ENCODE results near the gene LRRC8C.
A peak's percentile ranks its signal among the peaks of the same experiment; 100 is the strongest.
"Not testable (repeated sequence)": the region's sequence is repeated elsewhere in the genome, so short reads cannot be mapped to it uniquely, and the experiment has no call there.

Gene LRRC8C

DNA sequence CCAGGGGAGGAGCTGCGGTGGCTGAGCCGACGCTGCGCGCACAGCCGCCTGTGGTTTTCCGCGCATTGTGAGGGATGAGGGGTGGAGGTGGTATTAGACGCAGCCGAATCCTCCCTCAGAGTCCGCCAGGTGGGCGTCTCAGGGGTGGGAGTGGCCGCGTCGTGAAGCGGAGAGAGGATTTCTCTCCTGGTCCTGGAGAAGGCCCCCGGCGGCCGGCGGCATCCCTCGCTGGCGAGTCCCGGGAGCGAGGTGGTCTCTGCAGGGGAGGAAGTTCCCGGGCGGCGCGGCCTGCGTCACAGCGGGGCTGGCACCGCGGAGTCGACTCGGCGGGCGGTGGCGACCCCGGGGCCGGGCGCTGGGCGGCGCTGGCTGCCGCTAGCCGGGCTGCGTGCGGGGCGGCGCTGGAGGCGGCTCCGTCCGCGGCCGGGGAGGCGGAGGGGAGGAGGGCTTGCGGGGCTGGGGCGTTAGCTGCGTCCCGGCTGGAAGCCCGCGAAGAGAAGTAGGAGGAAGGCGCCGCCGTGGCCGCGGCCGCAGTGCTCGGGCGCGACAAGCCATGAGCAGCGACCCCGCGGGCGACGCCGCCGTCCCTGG is at the start of gene LRRC8C:
LRRC8C (plus strand) TSS at position 464 of the 591 bp plus-strand sequence. CDS start 53,354 bp downstream, outside the sequence.
- peak; percentile 36 to 92 (median 78) for DNase-seq

DNA sequence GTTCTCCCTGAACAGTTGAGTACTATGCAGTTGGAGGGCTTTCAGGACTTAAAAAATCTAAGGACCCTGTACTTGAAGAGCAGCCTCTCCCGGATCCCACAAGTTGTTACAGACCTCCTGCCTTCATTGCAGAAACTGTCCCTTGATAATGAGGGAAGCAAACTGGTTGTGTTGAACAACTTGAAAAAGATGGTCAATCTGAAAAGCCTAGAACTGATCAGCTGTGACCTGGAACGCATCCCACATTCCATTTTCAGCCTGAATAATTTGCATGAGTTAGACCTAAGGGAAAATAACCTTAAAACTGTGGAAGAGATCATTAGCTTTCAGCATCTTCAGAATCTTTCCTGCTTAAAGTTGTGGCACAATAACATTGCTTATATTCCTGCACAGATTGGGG is 48.7 kb upstream of the LRRC8C start:
- no peak for DNase-seq

GRCh38 chr1:89584781-89585180 is 48.1 kb upstream of the LRRC8C start:
- DNase-seq: no peak

DNA sequence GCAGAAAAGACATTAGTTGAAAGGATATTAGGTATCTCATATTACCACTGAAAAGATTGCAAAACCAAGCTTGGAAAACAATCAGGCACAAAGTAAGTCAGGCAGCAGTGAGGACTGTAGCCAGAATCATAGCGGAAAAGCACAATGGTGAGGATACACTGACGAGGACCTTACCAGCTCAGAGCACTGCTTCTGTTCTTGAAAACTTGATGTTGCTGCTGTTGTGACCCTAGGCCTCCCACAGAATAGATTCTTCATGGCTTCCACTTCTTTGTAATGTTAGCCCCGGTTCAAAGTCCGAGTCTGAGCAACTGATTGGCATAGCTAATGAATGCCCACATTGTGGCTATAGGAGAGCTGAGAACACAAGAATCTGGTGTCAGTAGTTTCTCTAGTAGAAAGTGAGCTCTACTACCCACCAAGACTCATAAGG is 45.2 kb upstream of the LRRC8C start:
- peak in 1 of 58 donors; percentile 15 for DNase-seq

DNA sequence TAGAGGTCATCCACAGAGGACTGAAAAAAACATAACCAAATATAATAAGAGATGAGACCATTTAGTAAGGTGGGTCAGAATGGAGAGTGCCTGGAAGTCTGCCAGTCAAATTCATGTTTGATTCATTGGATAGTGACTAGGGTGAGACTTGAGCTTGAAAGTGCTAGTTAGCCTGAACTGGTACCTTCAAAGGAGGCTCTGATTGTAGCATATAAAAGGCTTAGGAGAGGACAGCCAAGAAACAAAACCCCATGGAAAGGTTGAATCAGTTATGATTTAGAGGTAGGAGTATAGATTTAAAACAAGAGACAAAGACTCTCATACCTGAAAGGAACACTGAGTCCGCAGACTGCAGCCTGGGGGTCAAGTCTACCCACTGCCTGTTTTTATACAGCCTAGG is 44.4 kb upstream of the LRRC8C start:
- DNase-seq: no peak

DNA sequence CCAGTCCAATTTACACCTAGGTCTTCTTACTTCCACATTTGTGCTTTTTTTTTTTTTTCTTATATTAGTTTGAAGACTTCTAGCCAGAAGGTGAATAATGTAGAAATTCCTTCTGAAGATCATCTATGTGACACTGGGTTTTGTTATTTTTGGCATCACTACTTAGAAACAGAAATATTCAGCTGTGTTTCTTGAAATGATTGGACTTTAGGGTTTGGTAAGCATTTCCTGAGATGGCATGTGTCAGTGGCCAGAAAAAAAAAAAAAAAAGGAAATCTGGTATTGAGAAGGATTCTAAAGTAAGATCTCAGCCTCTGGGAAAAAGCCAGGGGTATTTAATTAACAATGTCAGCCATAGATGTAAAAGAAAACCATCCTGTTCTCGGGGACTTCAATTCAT is 43.4 kb upstream of the LRRC8C start:
- no peak for DNase-seq

- no peak for DNase-seq
Observed at GRCh38 chr1:89590341-89591080, 42.4 kb upstream of the LRRC8C start.

DNA sequence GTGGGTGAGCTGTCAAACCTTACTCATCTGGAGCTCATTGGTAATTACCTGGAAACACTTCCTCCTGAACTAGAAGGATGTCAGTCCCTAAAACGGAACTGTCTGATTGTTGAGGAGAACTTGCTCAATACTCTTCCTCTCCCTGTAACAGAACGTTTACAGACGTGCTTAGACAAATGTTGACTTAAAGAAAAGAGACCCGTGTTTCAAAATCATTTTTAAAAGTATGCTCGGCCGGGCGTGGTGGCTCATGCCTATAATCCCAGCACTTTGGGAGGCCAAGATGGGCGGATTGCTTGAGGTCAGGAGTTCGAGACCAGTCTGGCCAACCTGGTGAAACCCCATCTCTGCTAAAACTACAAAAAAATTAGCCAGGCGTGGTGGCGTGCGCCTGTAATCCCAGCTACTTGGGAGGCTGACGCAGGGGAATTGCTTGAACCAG is 40.0 kb upstream of the LRRC8C start:
- DNase-seq: not testable (repeated sequence)

DNA sequence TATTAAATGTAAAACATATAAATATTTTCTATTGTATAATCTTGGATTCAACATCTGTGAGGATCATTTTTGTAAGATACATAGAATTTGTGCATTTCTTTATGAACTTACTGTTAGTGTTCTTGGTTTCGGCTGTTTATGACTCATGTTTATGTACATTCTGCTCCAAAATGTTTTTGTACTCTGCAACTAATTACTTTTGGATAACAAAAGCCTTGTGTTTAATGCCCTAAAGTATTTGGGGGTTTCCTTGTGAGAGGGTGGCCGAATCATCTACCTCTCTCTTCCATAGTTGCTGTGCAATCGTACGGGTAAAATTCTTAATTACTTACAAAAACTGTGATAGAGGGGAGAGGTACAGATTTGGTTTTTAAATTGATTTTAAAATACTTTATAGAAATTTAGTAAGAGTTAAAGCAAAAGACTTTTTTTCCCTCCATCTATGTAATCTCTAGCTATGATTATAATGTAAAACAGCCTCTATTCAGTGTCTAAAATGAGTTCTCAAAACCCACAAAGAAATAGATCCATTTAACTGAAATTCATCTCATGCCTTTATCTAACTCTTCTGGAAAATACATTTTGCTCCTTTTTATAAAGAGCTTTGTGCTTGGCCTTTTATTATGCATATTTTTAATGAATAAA is 38.7 kb upstream of the LRRC8C start:
- no peak for DNase-seq

DNA sequence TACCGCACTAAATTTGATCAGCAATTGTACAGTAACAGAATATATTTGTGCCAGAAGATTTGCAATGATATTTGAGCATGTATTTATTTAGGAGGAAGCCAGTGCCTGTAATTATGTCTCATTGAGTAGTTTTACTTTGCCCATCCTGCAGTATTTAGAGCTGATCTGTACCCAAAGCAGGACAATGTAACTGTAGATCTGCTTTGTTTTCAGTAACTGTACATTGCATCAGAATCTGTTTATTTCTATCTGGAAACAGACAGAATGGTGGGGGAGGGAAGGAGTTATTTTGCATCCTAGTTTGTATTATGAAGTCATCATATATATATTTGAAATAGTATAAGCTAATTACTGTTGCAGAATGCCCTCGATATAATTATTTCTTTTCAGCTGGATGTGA is 36.2 kb upstream of the LRRC8C start:
- no peak for DNase-seq

- peak in 2 of 58 donors; percentile 44 to 47 for DNase-seq
Observed at GRCh38 chr1:89598450-89599331, 34.2 kb upstream of the LRRC8C start.

GRCh38 chr1:89599332-89599630 is 33.6 kb upstream of the LRRC8C start:
- no peak for DNase-seq

DNA sequence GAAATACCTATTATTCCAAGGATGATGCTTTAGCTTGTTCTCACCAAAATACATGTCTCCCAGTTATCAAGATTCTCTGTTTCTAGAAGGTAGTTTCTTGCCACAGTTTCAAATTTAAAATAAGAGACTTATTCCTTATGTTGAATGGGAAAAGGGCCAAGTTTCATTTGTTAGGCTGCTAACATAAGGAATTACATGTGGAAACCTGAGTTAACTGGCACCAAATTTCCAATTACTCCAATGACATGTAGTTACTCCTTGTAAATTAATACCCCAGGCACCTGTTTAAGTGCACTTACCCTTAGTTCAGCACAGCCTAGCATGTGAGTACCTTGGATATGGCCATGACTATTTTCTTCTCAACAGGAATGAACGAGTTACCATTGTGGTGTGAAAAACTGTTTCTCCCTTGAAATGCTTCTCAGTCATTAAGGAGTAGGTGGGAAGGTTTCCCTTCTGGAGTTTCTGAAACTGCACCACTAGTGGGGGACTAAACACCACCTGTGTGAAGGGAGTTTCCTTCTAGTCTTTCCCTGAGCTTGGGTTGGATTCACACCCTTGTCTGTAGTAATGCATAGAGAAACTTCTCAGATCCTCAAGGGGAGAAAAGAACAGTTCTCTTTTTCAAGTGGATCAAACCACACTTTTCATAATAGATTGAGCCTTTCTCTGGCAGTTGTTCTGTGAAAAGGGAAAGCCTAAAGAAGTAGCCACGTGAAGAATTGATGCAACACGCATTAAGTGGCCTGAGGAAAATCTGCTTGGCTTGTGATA is 32.3 kb upstream of the LRRC8C start:
- no peak for DNase-seq

- no peak for DNase-seq
Observed at GRCh38 chr1:89602871-89603404, 30.0 kb upstream of the LRRC8C start.

DNA sequence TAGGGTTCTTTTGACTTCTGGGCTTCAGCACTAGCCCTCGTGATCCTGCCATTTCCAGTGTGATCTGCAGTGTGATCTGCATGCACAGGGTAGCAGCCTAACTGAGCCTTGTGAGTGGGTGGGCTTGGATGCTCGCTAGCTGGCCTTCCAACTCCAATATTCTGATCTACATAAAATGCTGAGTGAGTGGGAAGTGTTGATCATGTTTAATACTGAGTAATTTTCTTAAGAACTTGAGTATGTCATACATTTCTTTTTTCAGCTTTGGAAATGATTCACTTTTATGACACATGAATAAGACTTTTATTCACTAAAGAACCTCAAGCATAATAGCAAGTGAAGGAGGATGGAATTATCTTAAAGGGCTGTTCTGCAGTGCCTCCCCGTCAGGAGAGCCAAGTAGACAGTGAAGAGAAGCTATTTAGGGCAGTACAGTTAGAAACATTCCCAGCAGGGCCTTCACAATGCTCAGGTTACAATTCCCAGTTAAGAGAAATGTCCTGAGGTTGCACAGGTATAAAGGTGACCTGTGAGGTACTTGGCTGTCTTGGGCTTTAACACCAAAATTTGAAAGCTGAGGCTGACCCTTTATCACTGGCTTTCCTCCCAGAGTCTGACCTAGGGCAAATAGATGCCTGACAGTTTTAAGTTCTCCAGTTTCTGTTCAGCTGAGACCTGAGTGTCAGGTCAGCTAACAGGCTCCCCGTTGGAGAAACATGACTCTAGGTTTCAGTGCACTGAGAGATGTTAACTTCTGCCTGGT is 29.1 kb upstream of the LRRC8C start:
- no peak for DNase-seq

GRCh38 chr1:89604414-89604735 is 28.5 kb upstream of the LRRC8C start:
- no peak for DNase-seq

DNA sequence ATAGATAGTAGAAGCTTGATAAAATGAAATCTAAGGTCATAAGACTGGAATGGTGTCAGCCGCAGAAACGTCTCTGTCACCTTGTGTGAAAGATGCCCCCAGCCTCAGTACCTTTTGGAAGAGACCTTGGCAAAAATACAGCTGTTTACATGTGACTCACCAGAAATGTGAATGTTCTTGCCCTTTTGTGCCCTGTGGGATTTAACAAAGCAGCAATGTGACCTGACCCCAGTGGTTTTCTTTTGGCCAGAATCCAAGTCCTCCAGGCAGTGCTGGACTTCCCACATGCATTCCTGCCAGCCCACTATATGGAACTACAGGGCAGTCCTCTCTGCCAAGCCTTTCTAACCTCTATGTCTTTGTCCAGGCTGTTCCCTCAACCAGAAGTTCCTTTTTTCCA is 27.2 kb upstream of the LRRC8C start:
- DNase-seq: peak in 1 of 58 donors; percentile 26

DNA sequence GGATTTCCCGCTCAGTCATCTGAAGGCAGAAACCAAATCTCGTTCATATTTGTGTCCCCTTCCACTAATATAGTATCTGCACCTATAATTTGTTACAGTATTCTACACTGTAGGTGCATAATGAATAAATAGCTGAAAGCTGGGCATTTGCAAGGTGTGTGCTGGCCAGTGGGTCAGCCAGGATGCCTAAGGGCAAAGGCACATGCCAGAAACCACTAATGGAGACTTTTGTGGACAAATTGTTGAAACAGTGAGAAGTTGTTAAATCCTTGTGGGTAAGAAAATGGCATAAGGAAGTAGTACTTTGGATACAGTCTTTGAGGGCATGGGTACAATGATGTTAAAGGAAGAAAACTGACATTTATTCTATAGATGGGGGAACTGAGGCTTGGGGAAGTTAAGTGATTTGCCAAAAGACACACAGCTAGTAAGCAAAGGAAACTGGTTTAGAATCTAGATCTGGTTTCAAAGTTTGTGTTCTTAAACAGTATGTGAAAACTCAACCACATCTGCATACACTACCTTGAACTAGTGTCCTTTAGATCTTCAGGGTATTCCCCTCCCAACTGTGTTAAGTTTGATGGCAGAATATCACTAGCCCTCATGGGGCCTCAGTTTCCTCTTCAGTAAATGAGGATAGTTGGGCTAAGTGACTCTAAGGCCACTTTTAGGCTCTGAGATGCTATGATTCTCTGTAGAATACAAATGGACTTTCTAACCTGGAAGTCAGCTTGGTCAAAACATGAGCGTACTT is 26.5 kb upstream of the LRRC8C start:
- no peak for DNase-seq

- no peak for DNase-seq
Observed at GRCh38 chr1:89607156-89607555, 25.8 kb upstream of the LRRC8C start.
